IPS DF 6.9 (cell line): ENCODE data around the gene DISP3.

Experiments used
- DNase-seq: peaks from one replicate; pipeline ENCODE4 v3.0.0-alpha.2; 2013; ENCODE audit warnings: low read depth, low spot score
- H3K27ac ChIP-seq: one replicate; pipeline ENCODE4 v1.5.1; 2013; ENCODE audit warnings: low read length, control low read depth
- H3K27me3 ChIP-seq: 2 replicates; pipeline ENCODE4 v1.6.1; 2013; ENCODE audit warnings: mild to moderate bottlenecking, low read length; ENCODE audit not compliant: control insufficient read depth, insufficient read depth
- H3K36me3 ChIP-seq: 2 replicates; pipeline ENCODE4 v1.6.1; 2013; ENCODE audit warnings: low read length; ENCODE audit not compliant: control insufficient read depth, insufficient read depth
- H3K4me1 ChIP-seq: 2 replicates; pipeline ENCODE4 v1.6.1; 2013; ENCODE audit warnings: low read length; ENCODE audit not compliant: control insufficient read depth, insufficient read depth
- H3K4me3 ChIP-seq: 2 replicates; pipeline ENCODE4 v1.5.1; 2013; ENCODE audit warnings: mild to moderate bottlenecking, low read length
- H3K9me3 ChIP-seq: 2 replicates; pipeline ENCODE4 v1.6.1; 2013; ENCODE audit warnings: low read length, inconsistent platforms; ENCODE audit not compliant: control insufficient read depth, insufficient read depth
- WGBS: extraction: QIAGEN DNeasy Blood & Tissue Kit; methylation state at CpG from one replicate; pipeline ENCODE4 v1.1.7; 2013; ENCODE audit warnings: mixed read lengths, missing lambda C conversion rate; ENCODE audit not compliant: insufficient read length, insufficient coverage; 5-methylcytosine and 5-hydroxymethylcytosine counted together

Gene DISP3

DNA sequence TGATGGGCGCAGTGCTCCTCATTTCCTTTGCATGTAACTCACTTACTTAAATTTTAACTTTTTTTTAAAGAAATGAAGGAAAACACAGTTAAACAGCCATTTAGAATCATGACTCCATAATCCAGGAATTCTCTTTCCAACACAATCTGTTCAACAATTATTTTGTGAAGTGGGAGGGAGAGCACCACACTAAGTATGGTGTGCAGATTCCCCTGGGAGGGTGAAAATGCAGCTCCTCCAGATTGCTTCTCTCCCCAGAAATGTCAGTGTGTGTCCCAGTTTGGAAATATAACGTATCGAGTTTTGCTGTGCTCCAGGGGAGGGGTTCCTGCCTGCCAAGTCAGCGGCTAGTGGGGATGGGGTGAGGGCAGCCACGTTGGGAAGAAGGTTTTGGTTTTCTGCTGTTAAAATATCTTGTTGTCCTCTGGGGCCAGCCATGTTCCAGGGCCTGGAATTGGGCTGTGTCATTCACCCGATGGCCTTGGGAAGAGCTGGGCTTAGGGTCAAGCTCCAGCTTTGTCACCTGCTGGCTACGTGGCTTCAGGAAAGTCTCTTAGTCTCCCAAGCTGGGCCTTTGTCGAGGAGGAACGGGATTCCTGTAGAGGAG lies 17.3 kb upstream of the DISP3 start:
- H3K9me3 ChIP-seq = no peaks in the 10 kb centered on the region
- H3K4me3 ChIP-seq = no peak overlapping the region
- H3K36me3 ChIP-seq = no peaks in the 10 kb centered on the region
- H3K27me3 ChIP-seq = no peaks in the 10 kb centered on the region
- H3K4me1 ChIP-seq = no peaks in the 10 kb centered on the region
- H3K27ac ChIP-seq = no peak overlapping the region
- no CpG with 5 or more reads among the region's 9 CpGs for WGBS
- no peak for DNase-seq

DNA sequence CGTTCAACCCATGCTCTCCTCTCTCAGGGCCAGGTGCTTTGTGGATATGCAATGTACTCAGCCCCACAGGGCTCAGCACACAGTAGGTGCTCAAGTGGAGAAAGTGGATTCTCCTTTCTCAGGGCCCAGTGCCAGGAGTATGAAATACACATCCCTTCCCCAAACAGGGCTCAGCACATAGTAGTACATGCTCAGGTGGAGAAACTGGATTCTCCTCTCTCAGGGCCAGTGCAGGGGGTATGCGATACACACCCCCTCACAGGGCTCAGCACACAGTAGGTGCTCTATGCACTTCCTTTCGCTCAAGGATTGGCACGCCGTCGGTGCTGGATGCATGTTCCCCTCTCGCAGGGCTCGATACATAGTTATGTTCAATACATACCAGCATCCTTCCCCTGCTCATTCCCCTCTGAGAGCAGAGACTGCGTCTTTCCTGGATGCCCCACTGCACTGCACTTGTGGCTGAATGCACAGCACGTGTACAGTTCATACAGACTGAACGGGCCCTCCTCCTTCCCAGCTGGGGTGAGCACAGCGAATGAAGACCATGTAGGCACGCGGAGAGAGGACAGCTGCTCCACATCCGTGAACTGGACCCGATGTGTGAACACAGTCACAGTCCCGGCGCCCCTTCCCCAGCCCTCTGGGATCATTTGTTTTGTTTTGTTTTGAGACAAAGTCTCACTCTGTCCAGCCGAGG lies 16.6 kb upstream of the DISP3 start:
- Histone ChIP-seq H3K9me3 (no peaks in the 10 kb centered on the region), H3K4me3 (no peak overlapping the region), H3K4me1 (no peaks in the 10 kb centered on the region), H3K27me3 (no peaks in the 10 kb centered on the region), H3K36me3 (no peaks in the 10 kb centered on the region), H3K27ac (no peak overlapping the region)
- DNase-seq = no peak
- WGBS = no CpG with 5 or more reads among the region's 19 CpGs

DNA sequence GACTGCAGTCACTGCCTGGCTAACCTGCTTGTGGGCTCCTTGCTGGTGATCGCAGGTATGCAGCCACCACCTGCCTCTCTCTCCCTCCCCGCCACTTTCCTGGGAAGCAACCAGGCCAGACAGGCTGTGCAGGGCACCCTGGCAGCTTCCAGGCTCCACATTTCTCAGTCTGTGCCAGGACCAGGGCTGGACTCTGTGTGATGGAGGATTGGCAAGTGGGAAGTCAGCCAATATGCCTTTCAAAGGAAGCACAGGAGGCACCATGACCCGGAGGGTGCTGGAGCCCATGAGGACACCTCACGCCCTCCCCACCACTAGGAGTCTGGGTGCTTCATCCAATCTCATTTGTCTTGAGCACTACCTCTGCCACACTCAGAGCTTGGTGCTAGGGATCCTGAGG lies 15.8 kb upstream of the DISP3 start:
- Histone ChIP-seq H3K36me3 (no peaks in the 10 kb centered on the region), H3K4me3 (no peak overlapping the region), H3K9me3 (no peaks in the 10 kb centered on the region), H3K27ac (no peak overlapping the region), H3K27me3 (no peaks in the 10 kb centered on the region), H3K4me1 (no peaks in the 10 kb centered on the region)
- no CpG with 5 or more reads among the region's 4 CpGs for WGBS
- no peak for DNase-seq

DNA sequence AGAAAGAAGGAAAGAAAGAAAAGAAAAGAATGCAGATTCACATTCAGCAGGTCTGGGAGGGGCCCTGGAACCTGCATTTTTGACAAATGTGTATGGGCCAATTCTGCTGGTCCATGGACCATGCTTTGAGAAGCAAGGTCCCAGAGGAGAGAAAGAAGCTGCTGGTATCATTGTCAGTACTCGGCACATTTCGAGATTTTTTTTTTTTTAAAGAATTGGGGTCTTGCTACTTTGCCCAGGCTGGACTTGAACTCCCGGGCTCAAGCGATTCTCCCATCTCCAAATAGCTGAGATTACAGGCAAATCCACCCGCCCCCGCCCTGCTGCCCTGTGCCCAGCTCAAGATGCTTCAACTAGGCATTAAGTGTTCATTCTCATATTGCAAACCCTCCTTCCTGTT lies 13.6 kb upstream of the DISP3 start:
- no peaks in the 10 kb centered on the region for H3K4me1 ChIP-seq
- H3K27me3 ChIP-seq = no peaks in the 10 kb centered on the region
- no peak for DNase-seq
- WGBS = no CpG with 5 or more reads among the region's 6 CpGs
- H3K9me3 ChIP-seq = no peaks in the 10 kb centered on the region
- no peak overlapping the region for H3K27ac ChIP-seq
- no peak overlapping the region for H3K4me3 ChIP-seq
- no peaks in the 10 kb centered on the region for H3K36me3 ChIP-seq

DNA sequence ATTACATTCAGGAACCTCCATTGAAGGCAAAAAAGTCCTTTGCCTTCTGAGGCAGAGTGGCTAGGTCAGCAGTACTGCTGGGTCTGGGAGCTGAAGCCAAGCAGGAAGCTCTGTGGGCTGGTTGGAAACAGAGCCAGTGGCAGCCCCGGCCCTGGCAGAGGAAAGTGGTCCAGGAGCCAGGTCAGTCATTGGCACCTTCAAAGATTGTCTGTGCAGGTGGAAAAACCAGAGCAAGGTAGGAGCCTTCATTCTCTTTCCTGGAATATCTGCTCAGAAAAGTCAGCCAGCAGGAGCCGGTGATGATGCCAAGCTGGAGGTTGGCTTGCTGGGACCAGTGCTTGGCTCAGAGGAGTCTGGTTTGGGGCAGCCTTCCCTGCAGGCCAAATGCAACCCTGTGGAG lies 12.5 kb upstream of the DISP3 start:
- no peak overlapping the region for H3K27ac ChIP-seq
- no peak for DNase-seq
- H3K4me3 ChIP-seq = no peak overlapping the region
- no peaks in the 10 kb centered on the region for H3K4me1 ChIP-seq
- H3K27me3 ChIP-seq = no peaks in the 10 kb centered on the region
- H3K36me3 ChIP-seq = no peaks in the 10 kb centered on the region
- WGBS = no CpG with 5 or more reads among the region's 2 CpGs
- H3K9me3 ChIP-seq = no peaks in the 10 kb centered on the region

DNA sequence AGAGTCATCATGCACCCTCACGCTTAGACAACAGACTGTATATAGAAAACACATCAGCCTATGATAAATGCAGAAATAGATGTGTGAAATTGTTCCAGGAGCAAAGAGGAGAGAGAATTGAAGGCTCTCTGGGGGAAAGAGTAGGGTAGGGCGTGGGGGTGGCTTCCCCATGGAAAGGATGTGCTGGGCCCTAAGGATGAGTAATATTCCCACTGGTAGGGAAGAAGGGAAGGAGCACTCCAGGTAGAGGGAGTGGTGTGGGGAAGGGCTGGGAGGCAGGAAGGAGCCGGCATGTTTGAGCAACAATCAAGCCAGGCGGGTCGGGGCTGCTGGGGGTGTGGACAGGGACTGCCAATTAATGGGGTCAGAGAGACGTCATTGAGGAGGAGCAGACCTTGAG lies 10.1 kb upstream of the DISP3 start:
- H3K36me3 ChIP-seq = no peaks in the 10 kb centered on the region
- H3K27ac ChIP-seq = no peak overlapping the region
- no CpG with 5 or more reads among the region's 6 CpGs for WGBS
- DNase-seq = no peak
- H3K27me3 ChIP-seq = 0 out of 2 replicates have a peak, but pooled peaks cover under 1% of the 10 kb centered on the region
- H3K9me3 ChIP-seq = no peaks in the 10 kb centered on the region
- H3K4me3 ChIP-seq = no peak overlapping the region
- no peaks in the 10 kb centered on the region for H3K4me1 ChIP-seq

DNA sequence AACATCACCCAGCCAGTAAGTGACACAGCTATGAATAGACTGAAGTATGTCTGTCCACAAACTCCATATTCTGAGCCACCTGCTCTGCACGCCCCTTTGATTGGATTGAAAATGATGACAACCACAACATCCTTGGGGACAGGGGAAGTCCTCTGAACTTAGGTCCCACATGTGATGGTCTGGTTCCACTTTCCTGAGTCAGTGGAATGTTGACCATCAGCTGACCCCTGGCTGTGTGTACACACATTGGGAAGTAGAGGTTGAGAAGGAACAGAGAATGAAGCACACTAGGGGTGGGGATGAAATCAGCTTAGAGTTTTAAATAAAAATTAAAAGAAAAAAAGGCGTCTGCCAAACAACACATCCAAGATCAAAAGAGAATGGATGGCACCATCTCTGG lies 8.0 kb upstream of the DISP3 start:
- no CpG with 5 or more reads among the region's 2 CpGs for WGBS
- H3K27ac ChIP-seq = no peak overlapping the region
- H3K36me3 ChIP-seq = no peaks in the 10 kb centered on the region
- no peaks in the 10 kb centered on the region for H3K9me3 ChIP-seq
- H3K4me1 ChIP-seq = no peaks in the 10 kb centered on the region
- H3K27me3 ChIP-seq = 0 out of 2 replicates have a peak, but pooled peaks cover 1% of the 10 kb centered on the region
- no peak for DNase-seq
- no peak overlapping the region for H3K4me3 ChIP-seq

DNA sequence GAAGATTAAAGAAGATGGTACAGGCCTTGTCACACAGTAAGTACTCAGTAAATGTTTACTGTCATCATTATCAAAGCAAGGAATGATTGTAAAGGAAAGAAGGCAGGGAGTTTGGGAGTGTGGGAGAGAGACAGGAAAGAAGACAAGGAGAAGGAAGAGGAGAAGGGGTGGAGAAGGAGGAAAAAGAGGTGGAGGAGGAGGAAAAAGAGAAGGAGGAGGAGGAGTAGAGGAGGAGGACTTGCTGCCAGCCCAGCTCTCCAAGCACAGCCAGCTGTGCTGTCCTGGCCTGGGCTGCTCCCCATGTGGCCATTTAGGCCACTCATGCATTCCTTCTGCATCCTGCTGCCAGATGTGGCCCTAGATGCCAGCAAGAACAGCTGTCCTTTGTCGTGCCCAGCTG lies 7.5 kb upstream of the DISP3 start:
- Histone ChIP-seq H3K27ac (no peak overlapping the region), H3K4me3 (no peak overlapping the region), H3K27me3 (0 out of 2 replicates have a peak, but pooled peaks cover 1% of the 10 kb centered on the region), H3K9me3 (no peaks in the 10 kb centered on the region), H3K36me3 (no peaks in the 10 kb centered on the region), H3K4me1 (no peaks in the 10 kb centered on the region)
- DNase-seq = no peak
- WGBS = no CpG with 5 or more reads among the region's 1 CpG

DNA sequence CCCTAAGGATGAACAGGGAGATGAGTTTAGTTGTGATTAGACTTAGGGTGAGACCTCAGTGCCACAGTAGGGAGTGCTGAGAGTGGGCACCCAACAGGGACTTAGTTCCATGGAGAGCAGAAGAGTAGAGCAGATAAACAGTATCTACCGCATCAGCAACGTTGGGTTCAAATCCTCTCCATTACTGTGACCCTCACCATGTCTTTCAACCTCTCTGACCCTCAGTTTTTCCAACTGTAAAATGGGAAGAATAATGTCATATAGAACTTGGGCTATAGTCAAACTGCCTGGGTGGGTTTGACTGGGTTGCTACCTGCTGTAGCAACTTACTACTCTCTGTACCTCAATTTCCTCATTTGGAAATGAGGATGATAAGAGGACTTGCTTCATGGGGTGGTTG lies 6.7 kb upstream of the DISP3 start:
- no CpG with 5 or more reads among the region's 2 CpGs for WGBS
- no peaks in the 10 kb centered on the region for H3K9me3 ChIP-seq

DNA sequence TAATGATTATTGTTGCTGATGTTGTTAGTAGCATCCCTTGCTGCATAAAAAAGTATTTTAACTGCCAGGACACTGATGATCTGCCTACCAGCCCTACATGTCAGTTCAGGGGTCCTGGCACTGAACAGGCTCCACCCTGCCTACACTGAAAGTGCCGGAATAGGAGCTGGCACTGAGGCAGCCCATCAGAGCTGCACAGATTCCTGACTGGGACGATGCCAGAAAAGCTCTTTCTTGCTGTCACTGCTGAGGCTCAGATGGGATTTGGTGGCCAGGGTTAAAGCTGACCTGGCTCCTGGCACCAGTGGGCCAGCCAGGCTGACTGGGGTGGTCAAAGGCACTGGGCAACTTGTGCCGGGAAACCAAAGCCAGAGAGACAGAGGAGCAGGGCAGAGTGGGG lies 6.2 kb upstream of the DISP3 start:
- Histone ChIP-seq H3K4me1 (no peaks in the 10 kb centered on the region), H3K9me3 (no peaks in the 10 kb centered on the region), H3K4me3 (no peak overlapping the region), H3K36me3 (no peaks in the 10 kb centered on the region), H3K27me3 (peaks cover 1% of the 10 kb centered on the region; the same call in 1 of the 2 replicates), H3K27ac (no peak overlapping the region)
- no CpG with 5 or more reads among the region's 3 CpGs for WGBS
- DNase-seq = no peak

More for the DNA sequence above, 6.7 kb upstream of the DISP3 start:
- H3K27me3 ChIP-seq = peaks cover 1% of the 10 kb centered on the region; the same call in 1 of the 2 replicates
- no peak overlapping the region for H3K4me3 ChIP-seq
- H3K27ac ChIP-seq = no peak overlapping the region
- no peaks in the 10 kb centered on the region for H3K36me3 ChIP-seq
- DNase-seq = no peak
- H3K4me1 ChIP-seq = no peaks in the 10 kb centered on the region
